HG03378 (cell line): ENCODE results near the gene YPEL2.

Experiments
- ATAC-seq: cut with Tn5 transposase; IDR thresholded peaks from one replicate; pipeline ENCODE4 v1.9.1; 2021; ENCODE audit warnings: mild to moderate bottlenecking, moderate library complexity; ENCODE audit not compliant: unreplicated experiment

The YPEL2 gene

DNA sequence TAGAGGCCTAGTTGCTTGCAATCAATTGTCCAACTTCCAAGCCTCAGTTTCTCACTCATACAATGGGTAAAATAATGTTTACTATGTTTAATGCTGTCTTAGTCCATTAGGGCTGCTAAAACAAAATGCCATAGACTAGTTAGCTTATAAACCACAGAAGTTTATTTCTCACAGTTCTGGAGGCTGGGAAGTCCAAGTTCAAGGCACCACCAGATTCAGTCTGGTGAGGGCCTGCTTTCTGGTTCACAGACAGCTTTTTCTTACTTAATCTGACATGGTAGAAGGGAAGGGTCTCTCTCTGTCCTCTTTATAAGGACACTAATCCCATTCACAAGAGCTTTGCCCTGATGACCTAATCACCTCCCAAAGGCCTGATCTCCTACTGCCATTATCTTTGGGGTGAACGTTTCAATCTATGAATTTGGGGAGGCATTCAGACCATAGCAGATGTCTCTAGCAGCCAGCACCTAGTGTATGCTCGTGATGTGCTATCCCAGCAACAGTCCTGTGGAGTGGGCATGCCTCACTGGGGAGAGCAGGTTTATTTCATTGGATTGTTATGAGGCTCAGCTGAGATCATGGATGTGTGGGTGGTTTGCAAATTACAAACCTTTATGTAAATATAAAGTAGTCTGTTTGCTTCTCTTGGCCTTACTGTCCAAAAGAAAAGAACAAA is 25.2 kb downstream of the YPEL2 start:
- no peak for ATAC-seq

DNA sequence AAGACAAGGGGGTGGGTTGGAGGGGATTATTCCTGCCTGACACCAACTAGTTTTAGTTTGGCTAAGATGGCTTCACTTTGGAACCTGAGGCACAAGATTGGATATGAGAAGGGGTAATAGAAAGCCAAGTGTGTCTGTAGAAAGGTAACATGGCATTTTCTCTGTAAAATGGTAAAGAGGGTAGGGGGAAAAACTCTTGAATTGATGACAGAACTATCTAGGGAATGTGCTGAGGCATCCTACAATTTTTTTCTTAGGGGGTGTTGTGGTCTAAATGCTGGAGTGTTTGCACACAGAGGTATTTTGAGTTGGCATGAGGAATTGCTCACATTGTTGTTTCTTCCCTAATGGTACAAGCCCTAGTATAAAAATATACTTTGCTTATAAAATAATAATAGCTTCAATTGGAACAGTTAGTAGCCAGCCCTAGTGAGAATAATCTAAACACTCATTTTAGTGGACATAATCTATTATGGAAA is 25.8 kb downstream of the YPEL2 start:
- no peak for ATAC-seq

DNA sequence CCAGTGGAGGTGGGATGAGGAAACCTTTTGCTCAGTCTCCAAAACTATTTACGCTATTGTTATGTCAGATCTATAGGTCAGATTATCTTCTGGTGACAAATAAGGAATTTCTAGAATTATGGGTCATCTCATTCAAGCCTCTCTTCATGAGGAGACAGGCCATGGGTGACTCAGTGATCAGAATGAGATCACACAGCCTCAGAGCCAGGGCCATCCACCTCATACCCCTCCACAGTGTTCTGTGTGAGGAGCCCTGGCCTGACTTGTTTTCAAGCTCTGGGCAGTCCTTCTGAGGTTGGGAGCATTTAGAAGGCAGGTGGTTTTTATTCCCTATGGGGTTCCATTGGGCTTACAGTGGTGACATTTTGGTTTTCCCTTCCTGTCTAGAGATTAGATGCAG is 26.5 kb downstream of the YPEL2 start:
- ATAC-seq, result no peak

DNA sequence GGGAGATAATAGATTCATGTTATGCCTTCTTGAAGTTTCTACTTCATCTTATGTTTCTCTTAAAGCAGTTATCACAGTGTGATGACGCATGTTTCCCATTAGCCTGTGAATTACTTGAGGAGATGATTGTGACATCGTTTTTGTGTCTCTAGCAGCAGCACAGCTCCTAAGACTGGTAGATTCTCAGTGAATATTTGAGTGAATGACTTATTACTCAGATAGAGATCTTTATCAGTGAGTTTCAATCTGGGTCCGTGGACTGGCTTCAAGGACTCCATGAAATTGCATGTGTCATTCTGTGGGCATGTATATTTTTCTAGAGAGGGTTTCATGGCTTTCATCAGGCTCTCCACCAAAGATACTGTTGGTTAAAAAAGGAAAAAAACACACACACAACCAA is 29.9 kb downstream of the YPEL2 start:
- no peak for ATAC-seq

DNA sequence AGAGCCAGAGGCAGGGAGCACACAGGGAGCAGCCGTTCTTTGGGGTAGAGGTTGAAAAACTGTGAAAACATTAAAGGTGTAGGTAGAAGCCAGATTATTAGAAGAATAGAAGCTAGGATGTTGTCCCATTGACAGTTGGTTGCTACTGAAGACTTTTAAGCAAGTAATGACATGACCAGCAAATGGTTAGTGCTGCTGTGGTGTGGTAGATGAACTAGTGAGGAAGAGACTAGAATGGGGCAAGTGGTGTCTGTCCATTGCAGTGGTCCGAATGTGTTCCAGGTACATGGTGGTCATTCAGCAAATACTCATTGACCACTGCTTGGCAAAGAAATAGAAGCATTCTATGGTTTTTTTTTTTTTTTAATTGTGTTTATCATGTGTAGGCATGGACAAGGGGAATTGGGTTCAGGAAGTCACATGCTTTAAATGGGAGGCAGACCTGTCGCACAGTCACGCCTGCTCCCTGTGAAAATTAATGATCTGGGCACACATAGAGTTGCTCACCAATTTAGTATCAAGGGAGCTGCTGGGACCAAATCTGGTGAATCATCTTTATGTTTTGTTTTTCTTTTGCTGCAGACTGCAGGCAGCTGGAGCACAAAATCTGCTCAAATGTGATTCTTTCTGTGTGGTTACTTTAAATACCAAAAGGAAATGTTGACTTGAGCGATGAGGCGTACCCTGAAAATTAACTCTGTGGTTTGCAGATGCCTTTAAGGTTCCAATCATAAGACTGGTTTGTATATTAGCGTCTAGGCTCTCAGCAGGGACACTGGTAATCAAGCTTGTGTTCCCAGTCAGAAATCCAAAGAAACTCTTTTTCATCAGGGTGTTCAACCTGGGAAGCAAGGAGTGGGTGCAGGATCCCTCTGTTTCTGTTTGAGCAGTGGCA is 30.7 kb downstream of the YPEL2 start:
- ATAC-seq, result peak; percentile 72

DNA sequence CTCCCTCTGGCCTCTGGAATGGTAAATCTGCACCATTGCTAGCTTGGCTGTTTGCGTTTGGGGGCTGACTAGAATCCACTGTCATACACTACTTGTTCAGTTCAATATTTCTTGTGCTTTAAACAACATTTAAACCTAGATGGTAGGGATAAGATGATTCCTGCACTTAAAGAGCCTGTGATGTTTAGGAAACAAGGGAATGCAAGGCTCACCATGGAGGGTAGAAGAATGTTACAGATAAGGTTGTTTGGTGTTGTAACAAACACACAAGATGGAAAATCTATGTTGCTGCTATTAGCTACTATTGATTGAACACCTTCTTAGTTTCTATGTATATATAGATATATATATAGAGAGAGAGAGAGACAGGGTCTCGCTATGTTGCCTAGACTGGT is 31.4 kb downstream of the YPEL2 start:
- no peak for ATAC-seq

DNA sequence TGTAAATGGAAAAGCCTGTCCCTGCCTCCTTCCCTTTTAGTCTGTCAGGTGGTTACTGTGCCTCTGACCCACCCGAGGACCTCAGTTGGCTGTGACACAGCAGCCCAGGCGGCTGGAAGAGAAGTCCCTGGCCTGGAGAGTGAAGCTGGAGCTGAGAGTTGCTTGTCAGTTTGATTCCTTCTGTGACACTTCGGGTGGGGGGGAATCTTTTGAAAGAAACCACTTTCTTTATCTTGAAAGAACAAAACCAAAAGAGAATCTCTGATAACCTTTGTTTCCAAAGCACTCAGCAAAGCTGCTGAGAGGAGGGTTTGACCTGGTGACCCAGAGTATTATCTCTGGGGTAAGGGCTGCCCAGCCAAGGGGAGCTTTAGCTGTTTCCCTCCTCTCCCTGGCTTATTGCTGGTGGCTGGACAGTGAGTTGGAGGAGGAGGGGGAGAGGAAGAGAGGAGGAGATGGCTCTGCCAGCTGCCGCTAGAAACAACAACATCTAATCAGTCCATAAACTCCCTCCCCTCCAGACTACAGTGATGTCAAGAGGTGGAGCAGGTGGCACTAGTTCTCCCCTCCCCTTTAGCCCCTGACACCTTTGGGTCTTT is 34.0 kb downstream of the YPEL2 start:
- no peak for ATAC-seq

DNA sequence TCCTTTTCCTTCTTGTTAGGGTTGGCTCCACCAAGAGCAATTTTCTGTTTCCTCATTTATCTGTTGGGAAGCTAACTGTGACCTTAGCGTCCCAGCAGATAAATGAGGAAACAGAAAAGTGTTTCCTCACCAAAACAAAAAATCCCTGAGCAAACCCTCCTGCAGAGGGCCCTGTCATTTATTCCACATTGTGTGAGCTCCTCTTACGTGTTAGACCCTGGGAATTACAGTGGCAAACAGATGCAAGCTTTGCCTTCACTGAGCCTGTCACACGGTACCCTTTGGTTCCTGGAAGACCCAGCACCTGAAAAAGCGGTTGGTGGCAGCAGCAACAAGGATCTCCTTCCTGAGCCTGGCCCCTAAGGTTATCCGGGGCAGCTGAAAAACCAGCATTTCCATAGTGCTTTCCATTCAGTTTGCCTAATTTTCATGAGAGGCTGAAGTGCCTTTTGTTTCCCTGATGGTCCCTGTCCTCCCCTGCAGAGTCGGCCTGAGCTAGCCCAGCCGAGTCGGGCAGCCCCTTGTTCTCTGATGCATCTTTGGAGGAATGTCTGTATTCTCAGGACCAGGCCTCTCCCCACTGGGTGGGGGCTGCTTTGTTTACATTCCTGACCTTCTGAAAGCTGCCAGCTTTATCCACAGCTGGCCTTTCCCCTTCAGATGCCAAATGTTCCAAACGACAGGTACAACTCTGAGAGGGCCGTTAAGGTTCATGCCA is 34.7 kb downstream of the YPEL2 start:
- ATAC-seq, result no peak

DNA sequence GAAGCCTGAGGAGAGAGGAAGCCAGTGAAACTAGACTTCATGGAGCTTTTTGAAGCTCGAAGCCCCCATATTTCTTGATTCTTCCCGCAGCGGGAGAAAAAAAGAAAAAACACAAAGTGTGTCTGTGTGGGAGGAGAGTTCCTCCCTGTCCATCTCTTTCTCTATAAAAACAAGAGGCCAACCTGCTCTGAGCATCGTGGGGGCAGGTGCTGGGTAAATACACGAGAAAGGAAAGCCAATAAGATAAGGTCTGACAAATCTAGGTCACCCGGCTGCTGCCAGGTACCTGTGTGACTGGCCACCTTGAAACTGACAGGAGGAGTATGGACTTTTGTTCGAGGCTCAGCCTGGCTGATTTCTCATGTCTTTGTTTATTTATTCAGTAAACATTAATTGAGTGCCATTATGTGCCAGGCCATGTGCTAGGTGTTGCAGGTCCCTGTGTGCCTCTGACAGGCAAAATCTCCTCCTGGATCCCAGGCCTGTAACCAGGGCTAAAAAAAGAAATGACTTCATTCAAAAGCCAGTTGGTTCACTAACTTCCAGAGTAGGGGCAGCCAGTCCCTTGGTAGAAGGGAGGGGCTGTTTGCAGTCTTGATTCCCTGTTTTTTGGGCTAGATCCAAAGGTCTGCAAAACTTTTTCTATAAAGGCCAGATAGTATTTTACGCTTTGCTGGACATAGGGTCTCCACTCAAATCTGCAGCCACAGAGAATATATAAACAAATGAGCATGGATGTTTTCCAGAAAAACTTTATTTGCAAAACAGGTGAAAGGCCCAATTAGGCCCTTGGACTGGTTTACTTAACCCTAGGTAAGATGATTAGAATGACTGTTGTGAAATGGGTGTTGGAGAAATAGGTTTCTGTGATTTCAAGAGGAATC is 35.6 kb downstream of the YPEL2 start:
- no peak for ATAC-seq

DNA sequence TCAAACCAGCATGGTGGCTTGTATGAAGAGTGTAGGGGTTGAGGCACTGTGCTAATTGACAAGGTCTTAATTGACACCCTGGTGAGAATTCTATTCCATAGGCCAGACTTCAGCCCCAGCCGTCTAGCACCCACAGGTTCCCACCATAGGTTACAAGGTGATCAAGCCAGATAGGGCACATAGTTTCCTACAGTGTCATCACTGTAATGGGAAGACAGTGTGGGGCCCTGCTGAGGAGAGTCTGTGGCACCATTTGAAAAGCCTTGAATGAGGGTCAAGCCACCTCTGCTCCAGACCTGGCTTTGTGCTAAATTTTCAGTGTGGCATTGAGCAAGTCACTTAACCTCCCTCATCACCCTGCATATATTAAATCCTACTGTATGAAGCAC is 36.2 kb downstream of the YPEL2 start:
- no peak for ATAC-seq

DNA sequence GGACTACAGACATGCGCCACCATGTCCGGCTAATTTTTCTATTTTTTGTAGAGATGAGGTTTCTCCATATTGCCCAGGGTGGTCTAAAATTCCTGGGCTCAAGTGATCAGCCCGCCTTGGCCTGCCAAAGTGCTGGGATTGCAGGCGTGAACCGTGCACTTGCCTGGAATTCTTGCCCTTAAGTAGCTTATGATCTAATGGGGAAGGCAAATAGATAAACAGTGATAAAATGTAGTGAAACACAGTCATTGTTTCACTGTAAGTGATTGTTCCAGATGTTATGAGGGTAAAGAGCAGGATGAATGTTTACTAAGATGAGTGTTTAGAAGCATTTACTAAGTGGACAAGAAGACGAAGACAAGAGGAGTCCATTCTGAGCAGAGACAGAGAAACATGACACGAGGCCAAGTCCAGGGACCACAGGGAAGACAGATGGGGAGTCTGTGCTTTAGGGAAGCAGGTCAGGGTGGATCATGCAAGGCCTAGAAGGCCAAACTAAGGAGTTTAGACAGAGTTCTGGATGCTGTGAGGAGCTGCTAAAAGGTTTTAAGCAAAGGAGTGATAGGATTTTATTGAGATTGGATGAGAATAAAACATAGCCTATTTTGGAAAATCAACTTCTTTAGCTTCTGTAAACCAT is 36.9 kb downstream of the YPEL2 start:
- ATAC-seq, result no peak

DNA sequence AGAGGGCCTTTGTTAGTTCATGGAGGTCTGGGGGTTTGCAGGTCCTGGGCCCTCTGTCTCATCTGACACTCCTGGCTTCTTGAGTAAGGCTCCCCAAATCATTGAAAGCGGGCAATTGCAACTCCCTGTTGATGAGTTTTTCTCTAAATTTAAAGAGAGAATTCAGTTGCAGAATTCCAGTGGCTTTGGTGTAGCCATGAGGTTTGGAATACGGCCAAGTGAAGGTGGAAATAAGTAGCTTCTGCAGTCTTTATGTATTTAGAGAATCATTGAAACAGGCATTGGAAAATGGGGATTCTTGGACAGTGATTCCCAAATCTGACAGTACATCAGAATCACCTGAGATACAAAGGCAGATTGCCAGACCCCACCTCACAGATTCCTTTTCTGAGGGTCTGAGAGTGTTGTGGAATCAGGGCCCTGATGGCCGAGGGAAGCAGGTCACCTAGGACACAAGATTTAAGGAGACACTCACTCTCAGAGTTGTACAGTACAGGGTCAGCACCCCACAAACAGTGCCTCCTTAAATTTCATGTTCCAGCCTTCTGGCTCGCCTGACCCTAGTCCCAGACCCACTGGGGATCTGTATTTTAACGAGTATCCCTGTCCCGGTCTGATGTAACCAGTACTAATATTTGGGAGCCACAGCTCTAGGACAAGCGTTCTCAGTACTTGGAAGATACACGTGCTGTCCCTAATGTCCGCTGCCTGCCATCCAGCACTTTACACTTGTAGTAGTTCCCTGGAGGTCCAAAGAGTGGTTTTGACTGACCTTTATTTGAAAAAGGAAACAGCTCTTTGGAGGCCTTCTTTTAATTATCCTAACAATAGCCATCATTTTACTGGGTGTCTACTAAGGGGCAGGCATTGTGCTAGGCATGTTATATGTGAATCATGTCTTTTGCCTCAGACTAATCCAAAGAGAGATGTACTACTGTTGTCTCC is 37.8 kb downstream of the YPEL2 start:
- ATAC-seq, result no peak

DNA sequence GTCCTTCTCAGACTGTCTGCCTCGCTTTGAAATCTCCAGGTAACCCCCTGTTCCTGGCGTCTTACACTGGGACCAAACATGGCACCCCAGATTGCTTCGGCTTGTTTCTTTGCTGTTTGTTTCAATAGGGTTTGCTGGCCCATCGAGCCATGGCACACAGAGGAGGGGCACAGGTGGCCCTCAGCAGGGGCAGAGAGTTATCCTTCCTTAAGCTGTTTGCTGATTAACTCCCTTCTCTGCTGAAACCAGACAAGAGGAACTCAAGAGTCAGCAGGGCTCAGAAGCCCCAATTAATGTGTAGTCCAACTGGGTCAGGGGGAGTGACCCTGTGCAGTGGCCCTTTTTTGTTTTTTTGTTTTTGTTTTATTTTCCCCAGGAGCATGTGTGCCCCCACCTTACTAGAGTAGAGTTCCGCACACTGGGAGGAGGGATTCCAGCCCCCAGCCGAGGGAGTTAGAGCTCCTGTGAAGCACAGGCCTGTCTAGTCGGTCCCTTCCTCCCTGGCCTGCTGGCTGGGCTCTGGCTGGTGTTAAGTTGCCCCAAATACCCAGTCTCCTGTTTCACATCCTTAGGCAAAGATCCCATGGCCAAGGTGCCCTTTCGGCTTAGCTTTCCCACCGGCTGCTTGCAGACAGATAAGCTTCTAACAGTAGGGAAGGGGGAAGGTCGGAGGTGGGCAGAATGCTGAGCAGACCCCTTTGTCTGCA is 39.3 kb downstream of the YPEL2 start:
- ATAC-seq, result no peak

DNA sequence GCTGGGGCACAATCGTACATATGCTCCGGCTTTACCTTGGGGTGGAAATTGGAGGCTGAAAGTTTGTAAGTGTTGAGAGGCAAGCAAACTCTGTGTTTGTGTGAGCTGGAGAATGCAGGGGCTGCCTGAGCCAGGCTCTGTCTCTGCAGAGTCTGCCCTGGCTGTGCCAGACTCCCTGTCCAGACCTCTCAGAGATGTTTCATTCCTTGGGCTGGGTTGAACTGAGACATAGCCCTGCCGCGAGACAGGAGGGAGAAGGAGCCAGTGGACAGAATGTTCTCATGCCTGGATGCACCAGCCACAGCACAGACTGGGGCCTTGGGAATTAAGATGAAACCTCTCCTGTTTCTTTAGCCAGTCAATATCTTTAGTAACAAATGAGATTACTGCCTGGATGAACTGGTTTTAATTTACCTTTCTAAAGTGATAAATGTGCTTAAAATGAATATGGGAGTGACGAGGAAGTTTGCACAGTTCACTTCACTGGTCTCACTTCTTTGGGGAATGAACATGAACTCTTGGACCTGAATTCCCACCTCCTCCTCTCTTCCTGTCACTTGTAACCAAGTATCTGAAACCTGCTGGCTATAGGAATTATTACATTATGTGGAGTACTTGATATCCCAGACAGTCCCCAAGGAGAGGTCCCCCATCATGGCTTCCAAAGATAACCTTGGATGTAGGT is 40.1 kb downstream of the YPEL2 start:
- no peak for ATAC-seq

DNA sequence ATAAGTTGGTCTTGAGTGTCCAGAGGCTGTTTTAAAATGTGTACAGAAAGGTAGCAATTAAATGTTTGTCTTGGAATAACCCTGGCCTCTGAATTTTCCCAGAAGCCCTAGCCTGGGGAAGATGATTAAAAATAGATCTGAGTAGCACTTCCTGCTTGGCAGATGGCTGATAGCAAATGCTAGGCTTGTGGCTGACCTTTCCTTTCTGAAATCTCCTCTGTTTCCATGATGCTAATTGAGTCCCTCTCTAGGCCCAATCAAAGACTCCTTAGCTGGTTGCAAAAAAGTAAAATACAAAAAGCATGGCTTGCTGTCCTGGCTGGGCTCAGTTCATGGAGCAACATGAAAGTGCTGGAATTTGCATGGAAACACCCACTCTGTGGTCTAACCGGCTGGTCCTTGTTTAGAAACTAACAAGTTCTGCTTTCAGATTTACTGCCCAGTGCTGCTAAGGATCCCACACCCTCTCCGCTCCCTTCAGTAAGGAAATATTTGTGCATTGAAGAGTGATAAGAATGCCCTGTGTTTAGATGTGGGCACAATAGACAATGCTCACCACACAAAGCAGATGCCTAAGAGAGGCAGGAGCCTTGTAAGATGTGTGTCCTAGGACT is 40.8 kb downstream of the YPEL2 start:
- ATAC-seq, result peak; percentile 48

DNA sequence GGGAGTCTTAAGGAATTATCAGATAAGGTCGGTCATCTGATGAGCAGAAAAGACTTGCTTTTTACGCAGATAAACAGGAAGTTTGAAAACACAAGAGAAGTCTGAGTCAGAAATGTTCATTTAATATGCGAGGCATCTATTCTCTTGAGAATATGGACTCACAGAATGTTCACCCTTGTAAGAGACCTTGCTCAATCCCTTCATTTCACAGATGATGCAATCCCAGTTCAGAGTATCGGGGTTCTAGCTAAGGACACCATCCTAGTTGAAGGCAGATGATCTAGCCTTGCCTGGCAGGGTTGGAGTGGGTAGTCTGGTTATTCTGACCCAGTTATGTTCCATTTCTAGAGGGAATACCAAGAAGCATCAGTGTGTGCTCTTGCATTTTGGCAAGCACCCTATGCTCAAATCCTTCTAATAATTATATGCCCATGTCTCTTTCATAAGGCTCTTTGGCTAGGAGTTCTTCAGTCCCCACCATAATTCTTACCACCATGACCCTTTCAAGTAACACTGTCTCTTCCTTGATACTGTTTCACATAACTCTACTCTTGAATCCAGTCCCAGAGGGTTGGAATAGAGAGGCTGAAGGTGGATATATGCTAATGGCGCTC is 42.5 kb downstream of the YPEL2 start:
- ATAC-seq, result no peak

DNA sequence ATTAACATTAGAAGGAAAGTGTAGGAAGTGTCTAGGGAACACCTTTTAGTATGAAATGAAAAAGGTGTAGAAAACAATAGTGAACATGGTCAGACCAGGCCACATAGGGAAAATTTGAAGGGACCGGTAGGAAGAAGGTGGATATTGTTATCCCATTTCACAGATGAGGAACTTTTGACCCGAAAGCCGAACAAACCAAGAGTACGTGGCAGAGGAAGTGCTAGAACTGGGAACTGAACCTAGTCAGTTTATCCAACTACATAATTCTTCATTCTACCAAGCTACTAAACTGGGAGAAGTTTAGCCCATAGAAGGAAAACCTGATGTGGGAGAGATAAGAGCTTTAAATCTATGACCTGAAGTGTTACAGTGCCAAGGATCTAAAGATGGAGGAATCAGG is 43.2 kb downstream of the YPEL2 start:
- ATAC-seq, result no peak
